Measurements from ENCODE around the gene PEBP1.

DNA sequence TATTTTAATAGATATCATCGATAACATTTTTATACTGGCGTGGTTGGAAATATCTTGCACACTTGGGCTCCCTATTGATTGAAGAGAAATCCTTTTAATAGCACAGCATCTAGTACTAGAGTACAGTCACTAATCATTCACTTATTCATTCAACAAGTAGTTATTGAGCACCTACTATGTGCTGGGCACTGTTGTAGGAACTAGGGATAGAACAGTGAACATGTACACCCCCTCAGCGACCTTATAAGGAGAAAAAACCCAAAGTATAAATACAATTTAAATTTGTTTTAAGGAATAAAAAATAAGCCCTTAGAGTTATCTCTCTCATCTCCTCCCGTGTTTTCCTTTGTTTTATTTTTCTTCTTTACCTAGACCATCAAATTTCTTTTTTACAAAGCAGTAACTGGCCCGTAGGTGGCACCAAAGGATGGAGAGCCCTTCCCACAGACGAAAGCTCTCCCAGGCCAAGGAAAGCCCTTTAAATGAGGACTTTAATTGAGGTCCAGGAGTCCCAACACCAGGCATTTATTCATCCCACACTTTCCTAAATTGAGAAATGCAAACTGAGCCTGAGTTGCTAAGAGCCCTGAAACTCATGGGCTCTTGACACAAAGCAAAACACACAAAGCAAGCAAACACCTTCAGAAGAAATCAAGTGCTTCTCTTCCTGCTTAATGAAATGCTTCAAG, 29.0 kb downstream of the PEBP1 start:
- TF ChIP-seq CTCF (IDR thresholded peaks at IDR 0.05) (peak in 1 of 3 donors; percentile 7), EP300 (IDR thresholded peaks at IDR 0.05) (no peak)
